Thyroid gland (tissue), 4 donors: ENCODE results near the gene ZNF691. TPM values are rescaled to one million over a fixed set of nuclear protein-coding genes. Genes with fewer than 3 reads are reported as not detected.

ENCODE experiments used
- DNase-seq, 2 donors: peaks; one replicate each; pipeline ENCODE4 v3.0.0-alpha.2; 2019
- H3K27ac ChIP-seq, 3 donors: fragments of 200-600 bp; sonication (generic); 1 replicate in 2 of 3; 2 replicates in 1 of 3; pipeline ENCODE4 v1.5.1; 2016 to 2019; ENCODE audit warnings: mild to moderate bottlenecking in 1 of 3, moderate library complexity in 1 of 3
- H3K27me3 ChIP-seq: fragments of 200-600 bp; sonication (generic); one replicate; pipeline ENCODE4 v1.5.1; 2019
- H3K36me3 ChIP-seq, 2 donors: fragments of 200-600 bp; sonication (generic); one replicate each; pipeline ENCODE4 v1.5.1; 2016 to 2019
- H3K4me1 ChIP-seq, 2 donors: fragments of 200-600 bp; sonication (generic); one replicate each; pipeline ENCODE4 v1.5.1; 2017 to 2019
- H3K4me3 ChIP-seq, 3 donors: fragments of 200-600 bp; sonication (generic); replicated peaks in 1 of 3; 1 replicate in 2 of 3; 2 replicates in 1 of 3; pipeline ENCODE4 v1.5.1; 2016; ENCODE audit warnings: mild to moderate bottlenecking in 1 of 3
- H3K9me3 ChIP-seq: fragments of 200-600 bp; sonication (generic); one replicate; pipeline ENCODE4 v1.5.1; 2017
- CTCF ChIP-seq, 6 experiments: fragments of 200-600 bp in 3 of 6; fragments of 450-650 bp in 3 of 6; sonication (generic) in 3 of 6; IDR thresholded peaks; one replicate each; pipeline ENCODE4 v1.5.1; 2016 to 2019; ENCODE audit warnings: antibody characterized with exemption in 6 of 6, mild to moderate bottlenecking in 2 of 6, inconsistent platforms in 1 of 6, moderate library complexity in 1 of 6
- POLR2A ChIP-seq, 2 donors: fragments of 450-650 bp; IDR thresholded peaks; one replicate each; pipeline ENCODE4 v1.6.1; 2017; ENCODE audit warnings: antibody characterized with exemption in 2 of 2, mild to moderate bottlenecking in 2 of 2, moderate library complexity in 1 of 2
- WGBS, 2 donors: methylation state at CpG; one replicate each; pipeline ENCODE4 v1.1.5; 2017; 5-methylcytosine and 5-hydroxymethylcytosine counted together
- intact Hi-C: fragments of 100-400 bp; cut with DNase I; formaldehyde crosslinking; loops from one replicate; pipeline ENCODE4 v1.15.1; 2023
- total RNA-seq, 4 donors: library from RNA; depleted of rRNA; stranded (reverse); fragments of >200 nt; gene quantifications; one replicate each; pipeline ENCODE4 v1.2.3, GENCODE V29; 2016

The ZNF691 gene
- total RNA-seq, 4 donors from 2014 or later = 17.9 to 25.8 (median 21.5) TPM

- Histone ChIP-seq H3K4me1 (peaks cover 17 to 24% of the 10 kb centered on the region in 2 donors), H3K36me3 (peaks cover 0 to 6% of the 10 kb centered on the region in 2 donors), H3K4me3 (no peak overlapping the region), H3K27ac (peak overlapping the region in 1 of 3 donors; percentile 28), H3K27me3 (no peaks in the 10 kb centered on the region), H3K9me3 (no peaks in the 10 kb centered on the region)
- WGBS, 2 donors = 67 to 73% methylated on average over 1 of the region's 1 CpG
- intact Hi-C loops = no loop called here
- no peak for DNase-seq
- TF ChIP-seq CTCF (IDR thresholded peaks at IDR 0.05) (no peak), POLR2A (IDR thresholded peaks at IDR 0.05) (no peak)
Observed at GRCh38 chr1:42845193-42845592, 1.2 kb upstream of the ZNF691 start.

- Histone ChIP-seq H3K36me3 (peaks cover 1 to 7% of the 10 kb centered on the region in 2 donors), H3K4me1 (peaks cover 17 to 24% of the 10 kb centered on the region in 2 donors), H3K9me3 (no peaks in the 10 kb centered on the region), H3K27ac (peak overlapping the region in 2 of 3 donors; percentile 3 to 42), H3K4me3 (peak overlapping the region; percentile 11 to 93 (median 42)), H3K27me3 (no peaks in the 10 kb centered on the region)
- DNase-seq = no peak
- TF ChIP-seq CTCF (IDR thresholded peaks at IDR 0.05) = no peak
- no peak for TF ChIP-seq POLR2A (IDR thresholded peaks at IDR 0.05)
- WGBS, 2 donors = 11 to 13% methylated on average over 10 of the region's 10 CpGs
- intact Hi-C loops = no loop called here
Observed at GRCh38 chr1:42845866-42846256, 552 bp upstream of the ZNF691 start.

GRCh38 chr1:42847111-42847595 lies 740 bp downstream of the ZNF691 start:
- intact Hi-C loops = no loop called here
- H3K36me3 ChIP-seq = peaks cover 6 to 12% of the 10 kb centered on the region in 2 donors
- peak overlapping the region; percentile 37 to 93 (median 68) for H3K4me3 ChIP-seq
- DNase-seq = no peak
- H3K9me3 ChIP-seq = no peaks in the 10 kb centered on the region
- H3K27me3 ChIP-seq = no peaks in the 10 kb centered on the region
- H3K4me1 ChIP-seq = peaks cover 17 to 24% of the 10 kb centered on the region in 2 donors
- TF ChIP-seq POLR2A (IDR thresholded peaks at IDR 0.05) (no peak), CTCF (IDR thresholded peaks at IDR 0.05) (no peak)
- WGBS, 2 donors = 5 to 9% methylated on average over 6 of the region's 6 CpGs
- H3K27ac ChIP-seq = peak overlapping the region in 1 of 3 donors; percentile 58

GRCh38 chr1:42847721-42848460 lies 1.5 kb downstream of the ZNF691 start:
- Histone ChIP-seq H3K36me3 (peaks cover 6 to 12% of the 10 kb centered on the region in 2 donors), H3K9me3 (no peaks in the 10 kb centered on the region), H3K27me3 (no peaks in the 10 kb centered on the region), H3K27ac (no peak overlapping the region), H3K4me1 (peaks cover 17 to 24% of the 10 kb centered on the region in 2 donors), H3K4me3 (peak overlapping the region in 1 of 3 donors; percentile 93)
- TF ChIP-seq POLR2A (IDR thresholded peaks at IDR 0.05) = no peak
- no peak for TF ChIP-seq CTCF (IDR thresholded peaks at IDR 0.05)
- DNase-seq = no peak
- intact Hi-C loops = no loop called here
- WGBS, 2 donors = 72 to 76% methylated on average over 6 of the region's 6 CpGs
